Transverse colon (tissue), 4 donors: ENCODE data around the gene ARHGAP31.

Experiments
- EP300 ChIP-seq: sonication (generic); formaldehyde crosslinking; IDR thresholded peaks from one replicate; pipeline ENCODE4 v1.6.1; 2017; ENCODE audit warnings: antibody characterized with exemption, low read depth
- POLR2A ChIP-seq: fragments of 450-650 bp; IDR thresholded peaks from one replicate; pipeline ENCODE4 v1.6.1; 2016; ENCODE audit warnings: antibody characterized with exemption, mild to moderate bottlenecking, moderate library complexity
- POLR2AphosphoS5 ChIP-seq, 3 donors: sonication (generic); formaldehyde crosslinking; IDR thresholded peaks; one replicate each; pipeline ENCODE4 v1.6.1; 2016; ENCODE audit warnings: antibody characterized with exemption in 3 of 3
- TF ChIP-seq, protein P1 (sequence below), 5 experiments: fragments of 200-600 bp in 3 of 5; fragments of 450-650 bp in 2 of 5; sonication (generic) in 3 of 5; IDR thresholded peaks; 1 replicate in 2 of 5; 2 replicates in 3 of 5; pipeline ENCODE4 v1.5.1; 2016 to 2017; ENCODE audit warnings: antibody characterized with exemption in 5 of 5, inconsistent platforms in 3 of 5, mild to moderate bottlenecking in 2 of 5, moderate library complexity in 1 of 5

DNA sequence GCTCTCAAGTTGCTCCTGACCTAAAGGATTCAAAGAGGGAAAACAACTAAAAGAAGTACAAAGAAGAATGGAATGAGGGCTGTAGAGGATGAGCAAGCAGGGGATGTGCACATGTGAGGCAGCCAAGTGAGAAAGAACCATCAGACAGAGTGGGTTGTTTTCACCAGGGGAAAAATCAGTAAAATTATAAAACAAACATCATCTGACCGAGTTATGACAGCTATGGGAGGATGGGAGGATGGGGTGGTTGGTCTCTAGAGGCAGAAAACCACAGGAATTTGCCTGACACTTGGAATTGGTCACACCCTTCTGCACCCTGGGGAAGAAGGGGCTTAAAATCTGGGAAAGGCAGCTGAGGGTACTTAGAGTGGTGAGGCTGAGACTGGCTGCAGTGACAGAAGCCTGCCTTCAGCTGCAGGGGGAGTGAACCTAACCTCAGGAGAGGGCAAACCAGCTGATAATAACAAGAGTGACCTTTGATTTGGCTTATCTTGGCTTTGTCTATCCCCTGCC is 10.1 kb downstream of the ARHGAP31 start:
- TF ChIP-seq, protein P1, sequence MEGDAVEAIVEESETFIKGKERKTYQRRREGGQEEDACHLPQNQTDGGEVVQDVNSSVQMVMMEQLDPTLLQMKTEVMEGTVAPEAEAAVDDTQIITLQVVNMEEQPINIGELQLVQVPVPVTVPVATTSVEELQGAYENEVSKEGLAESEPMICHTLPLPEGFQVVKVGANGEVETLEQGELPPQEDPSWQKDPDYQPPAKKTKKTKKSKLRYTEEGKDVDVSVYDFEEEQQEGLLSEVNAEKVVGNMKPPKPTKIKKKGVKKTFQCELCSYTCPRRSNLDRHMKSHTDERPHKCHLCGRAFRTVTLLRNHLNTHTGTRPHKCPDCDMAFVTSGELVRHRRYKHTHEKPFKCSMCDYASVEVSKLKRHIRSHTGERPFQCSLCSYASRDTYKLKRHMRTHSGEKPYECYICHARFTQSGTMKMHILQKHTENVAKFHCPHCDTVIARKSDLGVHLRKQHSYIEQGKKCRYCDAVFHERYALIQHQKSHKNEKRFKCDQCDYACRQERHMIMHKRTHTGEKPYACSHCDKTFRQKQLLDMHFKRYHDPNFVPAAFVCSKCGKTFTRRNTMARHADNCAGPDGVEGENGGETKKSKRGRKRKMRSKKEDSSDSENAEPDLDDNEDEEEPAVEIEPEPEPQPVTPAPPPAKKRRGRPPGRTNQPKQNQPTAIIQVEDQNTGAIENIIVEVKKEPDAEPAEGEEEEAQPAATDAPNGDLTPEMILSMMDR (IDR thresholded peaks at IDR 0.05), result no peak
- TF ChIP-seq POLR2A, result no peak
- no peak for TF ChIP-seq EP300
- no peak for TF ChIP-seq POLR2AphosphoS5 (IDR thresholded peaks at IDR 0.05)
